ENCODE data around the gene TUT4.

The TUT4 gene

DNA sequence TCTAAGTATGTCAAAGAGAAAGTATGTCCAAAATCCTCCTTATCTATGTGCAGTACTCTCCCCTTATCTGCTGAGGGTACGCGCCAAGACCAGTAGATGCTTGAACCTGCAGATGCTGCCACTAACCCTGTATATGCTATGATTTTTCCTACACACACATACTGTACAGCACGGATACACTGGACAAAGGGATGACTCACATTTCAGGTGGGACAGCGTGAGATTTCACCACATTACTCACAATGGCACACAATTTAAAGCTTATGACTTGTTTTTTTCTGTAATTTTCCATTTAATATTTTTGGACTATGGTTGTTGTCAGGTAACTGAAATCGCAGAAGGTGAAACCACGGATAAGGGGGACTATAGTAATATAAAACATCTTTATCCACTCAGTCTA is 152.8 kb downstream of the TUT4 start:
- DNase-seq = no peak

GRCh38 chr1:52399629-52400028 is 153.3 kb downstream of the TUT4 start:
- no peak for DNase-seq

DNA sequence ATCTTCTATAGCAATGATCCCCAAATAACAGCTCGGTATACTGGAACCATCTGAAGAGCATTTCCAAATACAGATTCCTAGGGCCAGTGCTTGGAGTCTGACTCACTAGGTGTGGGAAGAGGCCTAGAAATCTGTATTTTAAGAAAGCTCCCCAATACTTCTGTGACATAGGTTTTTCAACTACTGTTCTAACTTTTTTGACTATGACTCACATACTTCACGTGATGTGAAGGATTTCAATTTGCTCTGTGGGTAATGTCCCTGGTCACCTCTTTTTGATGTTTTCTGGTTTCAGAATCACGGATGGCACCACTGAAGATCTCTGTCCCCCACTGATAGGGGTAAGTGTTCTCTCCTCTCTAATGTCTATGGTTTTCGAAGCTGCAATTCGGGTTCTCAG is 159.7 kb downstream of the TUT4 start:
- no peak for DNase-seq

DNA sequence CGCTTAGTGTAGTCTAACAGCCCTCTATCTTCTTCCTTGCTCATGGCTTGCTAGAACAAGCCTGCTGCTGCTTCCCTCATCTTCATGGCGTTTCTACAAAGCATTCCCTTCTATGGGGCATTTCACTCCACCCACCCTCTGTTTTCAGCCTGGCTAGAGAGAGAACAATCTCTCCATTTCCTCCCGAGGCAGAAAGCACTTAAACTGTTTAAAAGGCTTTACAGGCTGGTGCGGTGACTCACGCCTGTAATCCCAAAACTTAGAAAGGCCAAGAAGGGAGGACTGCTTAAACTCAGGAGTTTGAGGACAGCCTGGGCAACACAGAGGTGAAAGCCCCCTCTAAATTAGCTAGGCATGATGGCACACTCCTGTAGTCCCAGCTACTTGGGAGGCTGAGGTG is 166.4 kb downstream of the TUT4 start:
- DNase-seq = no peak

DNA sequence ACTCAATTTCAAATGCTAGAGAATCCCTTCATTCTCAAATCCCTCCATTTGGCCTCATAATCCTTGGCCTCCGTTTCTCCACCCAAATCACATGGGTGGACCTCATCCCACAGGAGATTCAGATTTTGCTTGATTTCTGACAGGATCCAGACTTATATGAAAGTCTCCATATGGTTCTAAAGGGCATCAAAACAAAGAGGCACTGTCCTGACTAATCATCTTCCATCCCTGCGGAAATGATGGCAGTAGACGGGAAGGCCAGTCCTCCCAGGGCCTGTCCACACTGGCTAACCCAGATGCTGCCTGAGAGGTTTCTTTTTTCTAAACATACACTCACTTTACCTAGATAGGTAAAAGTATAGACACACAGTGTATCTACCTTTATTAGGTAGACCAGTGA is 167.5 kb downstream of the TUT4 start:
- no peak for DNase-seq
